Measurements from ENCODE around the gene POP4. TPM values are rescaled to one million over a fixed set of nuclear protein-coding genes. Genes with fewer than 3 reads are reported as not detected.

Gene POP4
- total and polyA plus RNA-seq, 2 of the 13 experiments (the other 11 are each of a cell fraction or from before 2014, with no cell fraction given) = 32.2 to 84.0 TPM

DNA sequence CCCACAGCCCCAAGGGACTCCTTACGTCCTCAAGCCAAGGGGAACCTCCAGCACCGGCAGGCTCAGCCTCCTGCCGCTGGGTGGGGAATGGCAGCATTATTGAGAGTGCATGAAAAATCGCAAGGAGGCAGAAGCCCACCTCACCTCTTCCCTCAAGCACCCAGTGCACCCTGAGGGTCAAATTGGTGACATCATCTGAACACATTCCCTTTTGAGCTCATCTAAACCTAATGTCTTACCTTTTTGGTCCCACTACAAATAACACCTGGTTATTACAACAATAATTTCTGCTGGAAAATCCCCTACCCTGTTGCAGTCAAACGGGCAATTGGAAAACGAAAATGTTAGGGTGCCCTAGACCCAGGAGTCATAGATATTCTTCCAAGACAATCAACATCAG lies 12.2 kb upstream of the POP4 start:
- TF ChIP-seq ZNF296 (CRISPR knock-in tag; conservative IDR thresholded peaks at IDR 0.05) = no peak
- peak; percentile 62 for TF ChIP-seq ATF7 (IDR thresholded peaks at IDR 0.05)
- TF ChIP-seq ATF7 (CRISPR knock-in tag; IDR thresholded peaks at IDR 0.05) = no peak
- TF ChIP-seq ZNF629 (CRISPR knock-in tag; conservative IDR thresholded peaks at IDR 0.05) = no peak
- H3K9ac ChIP-seq (ENCODE audit: insufficient read depth, low read depth, low read length) = no peak overlapping the region
- peaks cover 0 to 29% of the 10 kb centered on the region in 2 experiments; a peak in 4 of 5 replicates for H3K27me3 ChIP-seq (ENCODE audit: control insufficient read depth in 1 of 2, insufficient read depth in 2 of 2, low read length in 2 of 2)
- 43% methylated on average over 6 of the region's 6 CpGs for WGBS (ENCODE audit: low lambda C conversion rate)
- in situ Hi-C loops (cut with HindIII; ENCODE audit: extremely low pct_ligation_motif_present, low pct_unique_long_range_greater_than_20kb) = no loop called here
- intact Hi-C loops (cut with micrococcal nuclease; ENCODE audit: unreplicated experiment) = no loop called here
- no peak overlapping the region for H2AFZ ChIP-seq (ENCODE audit: low read length)
- ATAC-seq (no peak), FAIRE-seq (no peak), DNase-seq (ENCODE audit: low spot score) (no peak)
- H3K27ac ChIP-seq (ENCODE audit: extremely low read length, insufficient read depth, low read length) = no peak overlapping the region
- H3K4me2 ChIP-seq (ENCODE audit: low read depth, low read length) = no peak overlapping the region
- CTCF ChIA-PET (ENCODE audit: low intra/inter-chr PET ratio, low total read pairs) = no interaction called here
- H3K4me1 ChIP-seq (ENCODE audit: insufficient read depth, low read length) = no peaks in the 10 kb centered on the region
- BruUV-seq (replicated peaks) = no TSS peak
- no peaks in the 10 kb centered on the region for H3K9me3 ChIP-seq (ENCODE audit: low read length)
- H4K20me1 ChIP-seq (ENCODE audit: insufficient read depth, low read length) = no peaks in the 10 kb centered on the region
- no peak overlapping the region for H3K4me3 ChIP-seq (replicated peaks in 1 of 3; ENCODE audit: insufficient read depth in 1 of 3, low read depth in 2 of 3, low read length in 3 of 3)
- no peaks in the 10 kb centered on the region for H3K36me3 ChIP-seq (replicated peaks in 1 of 2; ENCODE audit: control insufficient read depth in 1 of 2, insufficient read depth in 2 of 2, low read length in 2 of 2)
- no peaks in the 10 kb centered on the region for H3K79me2 ChIP-seq (ENCODE audit: insufficient read depth, low read length)
- POLR2A ChIA-PET = no interaction called here

DNA sequence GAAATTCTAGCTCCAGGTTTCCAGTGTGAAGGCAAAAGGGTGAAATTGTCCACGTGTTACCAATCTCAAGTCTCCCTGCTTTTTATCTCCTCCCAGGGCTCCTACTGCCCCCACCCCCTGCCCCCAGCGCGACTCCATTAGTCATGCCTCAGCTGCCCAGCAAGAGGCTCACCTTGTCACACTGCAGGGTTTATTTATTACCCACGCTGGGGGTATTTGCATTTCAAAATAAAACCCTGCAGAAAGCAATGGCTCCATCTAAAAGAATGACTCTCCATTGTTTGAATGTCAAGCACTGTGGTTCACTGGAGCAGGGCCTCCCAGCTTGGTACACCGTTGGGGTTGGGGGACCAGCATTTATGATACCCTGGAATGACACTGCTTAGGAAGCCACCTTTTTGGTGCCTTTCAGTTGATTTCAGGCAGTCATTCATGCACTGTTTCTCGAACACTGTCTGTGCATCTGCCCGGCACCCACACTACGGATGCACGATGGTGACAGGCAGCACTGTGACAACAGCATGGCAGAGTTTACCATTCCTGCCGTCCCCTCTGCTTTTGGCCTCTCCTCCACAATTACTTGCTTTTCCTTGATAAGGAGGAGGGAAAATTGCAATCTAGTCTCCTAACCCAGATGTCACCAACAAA lies 9.9 kb upstream of the POP4 start:
- Histone ChIP-seq H3K4me2 (ENCODE audit: low read depth, low read length) (no peak overlapping the region), H3K27ac (ENCODE audit: extremely low read length, insufficient read depth, low read length) (no peak overlapping the region), H3K79me2 (ENCODE audit: insufficient read depth, low read length) (no peaks in the 10 kb centered on the region), H3K9me3 (ENCODE audit: low read length) (no peaks in the 10 kb centered on the region), H3K36me3 (replicated peaks in 1 of 2; ENCODE audit: control insufficient read depth in 1 of 2, insufficient read depth in 2 of 2, low read length in 2 of 2) (no peaks in the 10 kb centered on the region), H3K27me3 (ENCODE audit: control insufficient read depth in 1 of 2, insufficient read depth in 2 of 2, low read length in 2 of 2) (peaks cover 0 to 29% of the 10 kb centered on the region in 2 experiments; a peak in 4 of 5 replicates), H3K4me3 (replicated peaks in 1 of 3; ENCODE audit: insufficient read depth in 1 of 3, low read depth in 2 of 3, low read length in 3 of 3) (no peak overlapping the region), H4K20me1 (ENCODE audit: insufficient read depth, low read length) (no peaks in the 10 kb centered on the region), H3K9ac (ENCODE audit: insufficient read depth, low read depth, low read length) (no peak overlapping the region), H3K4me1 (ENCODE audit: insufficient read depth, low read length) (no peaks in the 10 kb centered on the region), H2AFZ (ENCODE audit: low read length) (no peak overlapping the region)
- in situ Hi-C loops (cut with HindIII; ENCODE audit: extremely low pct_ligation_motif_present, low pct_unique_long_range_greater_than_20kb) (no loop called here), intact Hi-C loops (cut with micrococcal nuclease; ENCODE audit: unreplicated experiment) (no loop called here)
- WGBS (ENCODE audit: low lambda C conversion rate) = 4% methylated on average over 10 of the region's 10 CpGs
- ChIA-PET CTCF (ENCODE audit: low intra/inter-chr PET ratio, low total read pairs) (no interaction called here), POLR2A (interaction anchor here (0.7 kb wide), 1 partner anchor 10 kb away, joined by 3 read pairs; the partner anchor contains the start of gene POP4)
- FAIRE-seq (no peak), DNase-seq (ENCODE audit: low spot score) (no peak), ATAC-seq (no peak)
- no TSS peak for BruUV-seq (replicated peaks)
- TF ChIP-seq, protein P1, sequence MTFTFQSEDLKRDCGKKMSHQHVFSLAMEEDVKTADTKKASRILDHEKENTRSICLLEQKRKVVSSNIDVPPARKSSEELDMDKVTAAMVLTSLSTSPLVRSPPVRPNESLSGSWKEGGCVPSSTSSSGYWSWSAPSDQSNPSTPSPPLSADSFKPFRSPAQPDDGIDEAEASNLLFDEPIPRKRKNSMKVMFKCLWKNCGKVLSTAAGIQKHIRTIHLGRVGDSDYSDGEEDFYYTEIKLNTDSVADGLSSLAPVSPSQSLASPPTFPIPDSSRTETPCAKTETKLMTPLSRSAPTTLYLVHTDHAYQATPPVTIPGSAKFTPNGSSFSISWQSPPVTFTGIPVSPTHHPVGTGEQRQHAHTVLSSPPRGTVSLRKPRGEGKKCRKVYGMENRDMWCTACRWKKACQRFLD (CRISPR knock-in tag; IDR thresholded peaks at IDR 0.05; ENCODE audit: borderline replicate concordance) = no peak
- TF ChIP-seq ZSCAN29 (CRISPR knock-in tag; conservative IDR thresholded peaks at IDR 0.05) (no peak), ZNF501 (CRISPR knock-in tag; IDR thresholded peaks at IDR 0.05) (no peak), FUBP1 (CRISPR knock-in tag; IDR thresholded peaks at IDR 0.05; ENCODE audit: borderline replicate concordance) (no peak), ZNF354B (CRISPR knock-in tag; IDR thresholded peaks at IDR 0.05) (no peak), CSRNP2 (CRISPR knock-in tag; conservative IDR thresholded peaks at IDR 0.05; ENCODE audit: low read depth) (no peak), PHF20 (CRISPR knock-in tag; IDR thresholded peaks at IDR 0.05) (no peak), ZNF430 (CRISPR knock-in tag; IDR thresholded peaks at IDR 0.05) (no peak)
- TF ChIP-seq, protein P2, sequence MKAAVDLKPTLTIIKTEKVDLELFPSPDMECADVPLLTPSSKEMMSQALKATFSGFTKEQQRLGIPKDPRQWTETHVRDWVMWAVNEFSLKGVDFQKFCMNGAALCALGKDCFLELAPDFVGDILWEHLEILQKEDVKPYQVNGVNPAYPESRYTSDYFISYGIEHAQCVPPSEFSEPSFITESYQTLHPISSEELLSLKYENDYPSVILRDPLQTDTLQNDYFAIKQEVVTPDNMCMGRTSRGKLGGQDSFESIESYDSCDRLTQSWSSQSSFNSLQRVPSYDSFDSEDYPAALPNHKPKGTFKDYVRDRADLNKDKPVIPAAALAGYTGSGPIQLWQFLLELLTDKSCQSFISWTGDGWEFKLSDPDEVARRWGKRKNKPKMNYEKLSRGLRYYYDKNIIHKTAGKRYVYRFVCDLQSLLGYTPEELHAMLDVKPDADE (CRISPR knock-in tag; IDR thresholded peaks at IDR 0.05) = no peak
